ENCODE results near the gene LCA5L.
"Not testable (repeated sequence)": the region's sequence is repeated elsewhere in the genome, so short reads cannot be mapped to it uniquely, and the experiment has no call there.

The LCA5L gene

GRCh38 chr21:39386899-39387298 is 58.7 kb downstream of the LCA5L start:
- DNase-seq = no peak

- DNase-seq = no peak
These were observed 59.4 kb downstream of the LCA5L start for GRCh38 chr21:39386194-39386593.

GRCh38 chr21:39385299-39386145 is 60.1 kb downstream of the LCA5L start:
- DNase-seq = peak; percentile 59

- no peak for DNase-seq
These were observed 60.8 kb downstream of the LCA5L start for GRCh38 chr21:39384674-39385298.

GRCh38 chr21:39382096-39382495 is 63.5 kb downstream of the LCA5L start:
- not testable (repeated sequence) for DNase-seq

- no peak for DNase-seq
These were observed 64.6 kb downstream of the LCA5L start for GRCh38 chr21:39381009-39381408.

GRCh38 chr21:39379986-39380891 is 65.3 kb downstream of the LCA5L start:
- peak; percentile 74 for DNase-seq

- DNase-seq = peak; percentile 12
These were observed 68.0 kb downstream of the LCA5L start for GRCh38 chr21:39377444-39378050.

GRCh38 chr21:39375446-39375845 is 70.1 kb downstream of the LCA5L start:
- DNase-seq = no peak

GRCh38 chr21:39374046-39374445 is 71.5 kb downstream of the LCA5L start:
- DNase-seq = no peak

GRCh38 chr21:39373634-39374033 is 71.9 kb downstream of the LCA5L start:
- no peak for DNase-seq

- DNase-seq = not testable (repeated sequence)
These were observed 75.7 kb downstream of the LCA5L start for GRCh38 chr21:39369896-39370288.

GRCh38 chr21:39367783-39368182 is 77.8 kb downstream of the LCA5L start:
- no peak for DNase-seq

- DNase-seq = no peak
These were observed 79.0 kb downstream of the LCA5L start for GRCh38 chr21:39366563-39366962.

- no peak for DNase-seq
These were observed 80.6 kb downstream of the LCA5L start for GRCh38 chr21:39364949-39365348.

- no peak for DNase-seq
These were observed 81.7 kb downstream of the LCA5L start for GRCh38 chr21:39363607-39364555.

- no peak for DNase-seq
These were observed 82.8 kb downstream of the LCA5L start for GRCh38 chr21:39362733-39363132.

GRCh38 chr21:39359382-39359781 is 86.2 kb downstream of the LCA5L start:
- DNase-seq = no peak
